ENCODE data around the gene KCNJ16.

- TF ChIP-seq POLR2A (IDR thresholded peaks at IDR 0.05): no peak
- no peak for TF ChIP-seq CTCF (IDR thresholded peaks at IDR 0.05)
- no peak for TF ChIP-seq EP300 (IDR thresholded peaks at IDR 0.05)
Observed at GRCh38 chr17:70037498-70037897, 37.5 kb upstream of the KCNJ16 start.
